HEK293 (cell line): Measurements from ENCODE around the gene LIMK1.

Experiments
- ZNF175 ChIP-seq: fragments of 450-650 bp; formaldehyde crosslinking; IDR thresholded peaks from 2 replicates; pipeline ENCODE4 v1.5.1; 2016; ENCODE audit warnings: missing biosample characterization, missing genetic modification characterization
- ZNF544 ChIP-seq: fragments of 450-650 bp; formaldehyde crosslinking; IDR thresholded peaks from 2 replicates; pipeline ENCODE4 v1.5.0; 2017; ENCODE audit warnings: missing biosample characterization, missing genetic modification characterization
- TF ChIP-seq, protein P1 (sequence below): fragments of 450-650 bp; formaldehyde crosslinking; IDR thresholded peaks from 2 replicates; pipeline ENCODE4 v1.5.1; 2016; ENCODE audit warnings: missing biosample characterization, missing genetic modification characterization, low read depth
- TF ChIP-seq, protein P2 (sequence below): fragments of 450-650 bp; formaldehyde crosslinking; IDR thresholded peaks from 2 replicates; pipeline ENCODE4 v1.5.1; 2016; ENCODE audit warnings: missing biosample characterization, missing genetic modification characterization
- TF ChIP-seq, protein P3 (sequence below): fragments of 450-650 bp; IDR thresholded peaks from 2 replicates; pipeline ENCODE4 v1.5.1; 2018; ENCODE audit warnings: missing biosample characterization, missing genetic modification characterization

DNA sequence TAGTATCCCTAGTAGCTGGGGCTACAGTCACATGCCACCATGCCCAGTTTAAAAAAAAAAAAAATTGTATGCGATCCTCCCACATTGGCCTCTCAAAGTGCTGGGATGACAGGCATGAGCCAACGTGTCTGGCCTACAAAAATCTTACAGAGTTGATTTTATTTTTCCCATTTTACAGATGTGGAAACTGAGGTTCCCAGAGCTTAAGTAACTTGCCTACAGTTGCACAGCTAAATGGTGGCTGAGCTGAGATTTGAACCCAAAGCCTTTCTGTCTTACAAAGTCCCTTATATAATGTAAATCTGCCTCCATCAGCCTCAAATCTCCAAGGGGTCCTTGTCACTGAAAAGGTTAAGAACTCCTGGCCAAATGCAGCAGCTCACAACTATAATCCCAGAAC lies 24.6 kb upstream of the LIMK1 start:
- TF ChIP-seq, protein P1, sequence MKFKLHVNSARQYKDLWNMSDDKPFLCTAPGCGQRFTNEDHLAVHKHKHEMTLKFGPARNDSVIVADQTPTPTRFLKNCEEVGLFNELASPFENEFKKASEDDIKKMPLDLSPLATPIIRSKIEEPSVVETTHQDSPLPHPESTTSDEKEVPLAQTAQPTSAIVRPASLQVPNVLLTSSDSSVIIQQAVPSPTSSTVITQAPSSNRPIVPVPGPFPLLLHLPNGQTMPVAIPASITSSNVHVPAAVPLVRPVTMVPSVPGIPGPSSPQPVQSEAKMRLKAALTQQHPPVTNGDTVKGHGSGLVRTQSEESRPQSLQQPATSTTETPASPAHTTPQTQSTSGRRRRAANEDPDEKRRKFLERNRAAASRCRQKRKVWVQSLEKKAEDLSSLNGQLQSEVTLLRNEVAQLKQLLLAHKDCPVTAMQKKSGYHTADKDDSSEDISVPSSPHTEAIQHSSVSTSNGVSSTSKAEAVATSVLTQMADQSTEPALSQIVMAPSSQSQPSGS (tag by site-specific recombination), result no peak
- TF ChIP-seq ZNF175 (no peak), ZNF544 (no peak)
- TF ChIP-seq, protein P2, sequence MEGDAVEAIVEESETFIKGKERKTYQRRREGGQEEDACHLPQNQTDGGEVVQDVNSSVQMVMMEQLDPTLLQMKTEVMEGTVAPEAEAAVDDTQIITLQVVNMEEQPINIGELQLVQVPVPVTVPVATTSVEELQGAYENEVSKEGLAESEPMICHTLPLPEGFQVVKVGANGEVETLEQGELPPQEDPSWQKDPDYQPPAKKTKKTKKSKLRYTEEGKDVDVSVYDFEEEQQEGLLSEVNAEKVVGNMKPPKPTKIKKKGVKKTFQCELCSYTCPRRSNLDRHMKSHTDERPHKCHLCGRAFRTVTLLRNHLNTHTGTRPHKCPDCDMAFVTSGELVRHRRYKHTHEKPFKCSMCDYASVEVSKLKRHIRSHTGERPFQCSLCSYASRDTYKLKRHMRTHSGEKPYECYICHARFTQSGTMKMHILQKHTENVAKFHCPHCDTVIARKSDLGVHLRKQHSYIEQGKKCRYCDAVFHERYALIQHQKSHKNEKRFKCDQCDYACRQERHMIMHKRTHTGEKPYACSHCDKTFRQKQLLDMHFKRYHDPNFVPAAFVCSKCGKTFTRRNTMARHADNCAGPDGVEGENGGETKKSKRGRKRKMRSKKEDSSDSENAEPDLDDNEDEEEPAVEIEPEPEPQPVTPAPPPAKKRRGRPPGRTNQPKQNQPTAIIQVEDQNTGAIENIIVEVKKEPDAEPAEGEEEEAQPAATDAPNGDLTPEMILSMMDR (tag by site-specific recombination), result no peak
- TF ChIP-seq, protein P3, sequence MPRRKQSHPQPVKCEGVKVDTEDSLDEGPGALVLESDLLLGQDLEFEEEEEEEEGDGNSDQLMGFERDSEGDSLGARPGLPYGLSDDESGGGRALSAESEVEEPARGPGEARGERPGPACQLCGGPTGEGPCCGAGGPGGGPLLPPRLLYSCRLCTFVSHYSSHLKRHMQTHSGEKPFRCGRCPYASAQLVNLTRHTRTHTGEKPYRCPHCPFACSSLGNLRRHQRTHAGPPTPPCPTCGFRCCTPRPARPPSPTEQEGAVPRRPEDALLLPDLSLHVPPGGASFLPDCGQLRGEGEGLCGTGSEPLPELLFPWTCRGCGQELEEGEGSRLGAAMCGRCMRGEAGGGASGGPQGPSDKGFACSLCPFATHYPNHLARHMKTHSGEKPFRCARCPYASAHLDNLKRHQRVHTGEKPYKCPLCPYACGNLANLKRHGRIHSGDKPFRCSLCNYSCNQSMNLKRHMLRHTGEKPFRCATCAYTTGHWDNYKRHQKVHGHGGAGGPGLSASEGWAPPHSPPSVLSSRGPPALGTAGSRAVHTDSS (tag by site-specific recombination), result no peak
